ENCODE results near the gene LBHD1.

Gene LBHD1

GRCh38 chr11:62689421-62690183 is 17.5 kb upstream of the LBHD1 start, which contains the start of gene LRRN4CL:
TSS of gene LRRN4CL (minus strand) at chr11:62689530. CDS start at chr11:62688508, 1,022 bp downstream.
- TF ChIP-seq, protein P1, sequence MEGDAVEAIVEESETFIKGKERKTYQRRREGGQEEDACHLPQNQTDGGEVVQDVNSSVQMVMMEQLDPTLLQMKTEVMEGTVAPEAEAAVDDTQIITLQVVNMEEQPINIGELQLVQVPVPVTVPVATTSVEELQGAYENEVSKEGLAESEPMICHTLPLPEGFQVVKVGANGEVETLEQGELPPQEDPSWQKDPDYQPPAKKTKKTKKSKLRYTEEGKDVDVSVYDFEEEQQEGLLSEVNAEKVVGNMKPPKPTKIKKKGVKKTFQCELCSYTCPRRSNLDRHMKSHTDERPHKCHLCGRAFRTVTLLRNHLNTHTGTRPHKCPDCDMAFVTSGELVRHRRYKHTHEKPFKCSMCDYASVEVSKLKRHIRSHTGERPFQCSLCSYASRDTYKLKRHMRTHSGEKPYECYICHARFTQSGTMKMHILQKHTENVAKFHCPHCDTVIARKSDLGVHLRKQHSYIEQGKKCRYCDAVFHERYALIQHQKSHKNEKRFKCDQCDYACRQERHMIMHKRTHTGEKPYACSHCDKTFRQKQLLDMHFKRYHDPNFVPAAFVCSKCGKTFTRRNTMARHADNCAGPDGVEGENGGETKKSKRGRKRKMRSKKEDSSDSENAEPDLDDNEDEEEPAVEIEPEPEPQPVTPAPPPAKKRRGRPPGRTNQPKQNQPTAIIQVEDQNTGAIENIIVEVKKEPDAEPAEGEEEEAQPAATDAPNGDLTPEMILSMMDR (IDR thresholded peaks at IDR 0.05; ENCODE audit: low read length): no peak
- TF ChIP-seq EZH2 (IDR thresholded peaks at IDR 0.05; ENCODE audit: borderline replicate concordance, low read length): no peak

GRCh38 chr11:62688491-62688890 is 16.4 kb upstream of the LBHD1 start:
- Histone ChIP-seq H3K4me2 (ENCODE audit: low read length) (no peak overlapping the region), H3K27me3 (ENCODE audit: insufficient read depth, low read length) (no peaks in the 10 kb centered on the region), H3K9me3 (ENCODE audit: low read length) (no peaks in the 10 kb centered on the region), H3K4me1 (ENCODE audit: insufficient read depth, low read length, severe bottlenecking) (no peaks in the 10 kb centered on the region), H3K79me2 (ENCODE audit: insufficient read depth, low read length) (no peaks in the 10 kb centered on the region), H3F3A (ENCODE audit: insufficient read depth, low read length) (no peaks in the 10 kb centered on the region), H3K9me2 (ENCODE audit: low read depth, low read length) (no peaks in the 10 kb centered on the region), H3K36me3 (ENCODE audit: insufficient read depth, low read length) (peaks cover 39% of the 10 kb centered on the region; the same call in 1 of the 2 replicates), H2AFZ (ENCODE audit: low read length) (no peak overlapping the region), H4K20me1 (ENCODE audit: insufficient read depth, low read length) (no peaks in the 10 kb centered on the region), H3K27ac (ENCODE audit: low read depth, low read length, poor library complexity, severe bottlenecking) (no peak overlapping the region), H3K4me3 (ENCODE audit: low read depth, low read length, poor library complexity, severe bottlenecking) (no peak overlapping the region), H3K9ac (ENCODE audit: low read length) (no peak overlapping the region)
- TF ChIP-seq, protein P1 (IDR thresholded peaks at IDR 0.05; ENCODE audit: low read length): no peak
- no peak for TF ChIP-seq EZH2 (IDR thresholded peaks at IDR 0.05; ENCODE audit: borderline replicate concordance, low read length)

More at GRCh38 chr11:62689421-62690183, 17.5 kb upstream of the LBHD1 start, which contains the start of gene LRRN4CL:
- Histone ChIP-seq H3K4me1 (ENCODE audit: insufficient read depth, low read length, severe bottlenecking) (no peaks in the 10 kb centered on the region), H3F3A (ENCODE audit: insufficient read depth, low read length) (no peaks in the 10 kb centered on the region), H3K27ac (ENCODE audit: low read depth, low read length, poor library complexity, severe bottlenecking) (no peak within 1 kb of the TSS), H2AFZ (ENCODE audit: low read length) (no peak within 1 kb of the TSS), H3K9me3 (ENCODE audit: low read length) (no peaks in the 10 kb centered on the region), H3K4me3 (ENCODE audit: low read depth, low read length, poor library complexity, severe bottlenecking) (no peak within 1 kb of the TSS), H4K20me1 (ENCODE audit: insufficient read depth, low read length) (no peaks in the 10 kb centered on the region), H3K9me2 (ENCODE audit: low read depth, low read length) (no peaks in the 10 kb centered on the region), H3K36me3 (ENCODE audit: insufficient read depth, low read length) (peaks cover 48% of the 10 kb centered on the region; the same call in 1 of the 2 replicates), H3K79me2 (ENCODE audit: insufficient read depth, low read length) (no peaks in the 10 kb centered on the region), H3K4me2 (ENCODE audit: low read length) (no peak within 1 kb of the TSS), H3K27me3 (ENCODE audit: insufficient read depth, low read length) (no peaks in the 10 kb centered on the region), H3K9ac (ENCODE audit: low read length) (no peak within 1 kb of the TSS)

DNA sequence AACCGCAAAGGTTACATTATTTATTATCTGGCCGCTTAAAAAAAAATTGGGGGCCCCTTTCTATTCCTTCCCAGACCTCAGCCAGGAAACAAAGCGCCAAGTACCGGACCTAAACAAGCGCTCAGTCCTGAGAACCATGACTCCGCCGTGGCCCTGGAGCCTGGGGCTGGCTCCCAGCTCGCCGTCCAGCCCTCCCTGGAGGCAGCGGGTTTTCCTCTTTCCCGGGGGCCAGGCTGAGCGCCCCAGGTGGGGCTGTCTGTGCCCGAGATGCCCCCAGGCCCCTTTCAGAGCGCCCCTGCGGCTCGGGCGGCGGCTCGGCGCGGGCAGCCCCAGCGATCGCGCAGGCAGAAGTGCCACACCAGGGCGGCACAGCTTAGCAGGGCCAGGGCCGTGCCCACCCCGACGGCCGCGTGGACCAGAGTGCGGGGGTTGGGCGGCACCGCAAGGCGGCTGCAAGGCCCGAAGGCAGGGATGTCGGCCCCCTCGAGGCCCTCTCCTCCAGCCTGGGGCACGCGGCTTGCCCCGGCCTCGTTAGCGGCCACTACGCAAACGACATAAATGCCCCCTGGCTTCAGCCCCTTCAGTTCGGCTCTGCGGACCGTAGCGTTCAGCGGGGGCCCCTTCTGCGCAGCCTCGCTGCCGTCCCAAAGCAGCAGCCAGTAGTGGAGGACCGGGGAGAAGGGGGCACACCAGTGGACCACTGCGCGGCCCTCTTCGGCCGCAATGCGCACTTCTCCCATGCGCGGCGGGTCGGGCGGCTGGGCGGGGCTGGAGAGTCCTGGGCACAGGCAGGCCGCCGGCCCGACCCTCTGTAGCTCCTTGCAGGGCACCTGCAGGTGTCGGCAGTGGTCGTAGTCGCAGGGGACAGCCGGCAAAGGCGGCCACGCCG is 15.7 kb upstream of the LBHD1 start:
- Histone ChIP-seq H3K9me2 (ENCODE audit: low read depth, low read length) (no peaks in the 10 kb centered on the region), H3K4me3 (ENCODE audit: low read depth, low read length, poor library complexity, severe bottlenecking) (no peak overlapping the region), H3K79me2 (ENCODE audit: insufficient read depth, low read length) (no peaks in the 10 kb centered on the region), H3K36me3 (ENCODE audit: insufficient read depth, low read length) (peaks cover 31% of the 10 kb centered on the region; the same call in 1 of the 2 replicates), H3K9me3 (ENCODE audit: low read length) (no peaks in the 10 kb centered on the region), H3K4me1 (ENCODE audit: insufficient read depth, low read length, severe bottlenecking) (no peaks in the 10 kb centered on the region), H3K9ac (ENCODE audit: low read length) (no peak overlapping the region), H3K27ac (ENCODE audit: low read depth, low read length, poor library complexity, severe bottlenecking) (no peak overlapping the region), H3K27me3 (ENCODE audit: insufficient read depth, low read length) (no peaks in the 10 kb centered on the region), H3F3A (ENCODE audit: insufficient read depth, low read length) (no peaks in the 10 kb centered on the region), H2AFZ (ENCODE audit: low read length) (no peak overlapping the region), H4K20me1 (ENCODE audit: insufficient read depth, low read length) (no peaks in the 10 kb centered on the region), H3K4me2 (ENCODE audit: low read length) (no peak overlapping the region)
- no peak for TF ChIP-seq EZH2 (IDR thresholded peaks at IDR 0.05; ENCODE audit: borderline replicate concordance, low read length)
- TF ChIP-seq, protein P1 (IDR thresholded peaks at IDR 0.05; ENCODE audit: low read length): no peak
